Uterus (tissue), 2 donors: ENCODE results near the gene PLAU.
"Not testable (repeated sequence)": the region's sequence is repeated elsewhere in the genome, so short reads cannot be mapped to it uniquely, and the experiment has no call there.

Source experiments
- CTCF ChIP-seq, 4 experiments: fragments of 200-600 bp in 2 of 4; fragments of 450-650 bp in 2 of 4; sonication (generic) in 2 of 4; IDR thresholded peaks; one replicate each; pipeline ENCODE4 v1.5.1; 2016 to 2019; ENCODE audit warnings: antibody characterized with exemption in 4 of 4, mild to moderate bottlenecking in 2 of 4, moderate library complexity in 1 of 4
- POLR2A ChIP-seq, 2 donors: fragments of 450-650 bp; IDR thresholded peaks; one replicate each; pipeline ENCODE4 v1.6.1; 2016; ENCODE audit warnings: antibody characterized with exemption in 2 of 2, mild to moderate bottlenecking in 1 of 2, moderate library complexity in 1 of 2

DNA sequence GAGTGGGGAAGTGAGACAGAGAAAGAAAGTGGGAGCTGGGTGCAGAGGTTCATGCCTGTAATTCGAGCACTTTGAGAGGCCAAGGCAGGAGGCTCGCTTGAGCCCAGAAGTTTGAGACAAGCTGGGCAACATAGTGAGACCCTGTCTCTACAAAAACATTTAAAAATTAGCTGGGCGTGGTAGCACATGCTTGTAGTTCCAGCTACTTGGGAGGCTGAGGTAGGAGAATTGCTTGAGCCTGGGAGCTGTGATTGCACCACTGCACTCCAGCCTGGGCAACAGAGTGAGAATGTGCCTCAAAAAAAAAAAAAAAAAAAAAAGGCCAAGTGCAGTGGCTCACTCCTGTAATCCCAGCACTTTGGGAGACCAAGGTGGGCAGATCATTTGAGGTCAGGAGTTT, 20.1 kb upstream of the PLAU start:
- TF ChIP-seq POLR2A, CTCF (IDR thresholded peaks at IDR 0.05): not testable (repeated sequence)
